Smooth muscle cell (in vitro differentiated cells): ENCODE results near the gene NRG2. TPM values are rescaled to one million over a fixed set of nuclear protein-coding genes. Genes with fewer than 3 reads are reported as not detected.

Experiments
- DNase-seq: peaks from one replicate; lab custom pipeline; 2025; ENCODE audit not compliant: unreplicated experiment; lab: John Stamatoyannopoulos, UW
- H2AFZ ChIP-seq: fragments of 200-600 bp; sonication (generic); 2 replicates; pipeline ENCODE4 v1.6.0; 2016; ENCODE audit warnings: antibody characterized with exemption, low read depth, mild to moderate bottlenecking
- H3F3A ChIP-seq: fragments of 200-600 bp; sonication (generic); 2 replicates; pipeline ENCODE4 v1.6.0; 2017; ENCODE audit warnings: antibody characterized with exemption, low read depth
- H3K27ac ChIP-seq: fragments of 200-600 bp; sonication (generic); 2 replicates; pipeline ENCODE4 v1.5.1; 2016; ENCODE audit warnings: low read depth, mild to moderate bottlenecking
- H3K27me3 ChIP-seq: fragments of 200-600 bp; sonication (generic); 2 replicates; pipeline ENCODE4 v1.6.1; 2016; ENCODE audit warnings: low read depth, mild to moderate bottlenecking
- H3K36me3 ChIP-seq: fragments of 200-600 bp; sonication (generic); 2 replicates; pipeline ENCODE4 v1.5.1; 2016; ENCODE audit warnings: low read depth
- H3K4me1 ChIP-seq: fragments of 200-600 bp; sonication (generic); 2 replicates; pipeline ENCODE4 v1.5.1; 2016; ENCODE audit warnings: low read depth
- H3K4me2 ChIP-seq: fragments of 200-600 bp; sonication (generic); 2 replicates; pipeline ENCODE4 v1.6.0; 2016; ENCODE audit warnings: mild to moderate bottlenecking
- H3K4me3 ChIP-seq: fragments of 200-600 bp; sonication (generic); 2 replicates; pipeline ENCODE4 v1.5.1; 2016; ENCODE audit warnings: mild to moderate bottlenecking
- H3K79me2 ChIP-seq: fragments of 200-600 bp; sonication (generic); 2 replicates; pipeline ENCODE4 v1.6.0; 2016; ENCODE audit warnings: low read depth, mild to moderate bottlenecking
- H3K9ac ChIP-seq: fragments of 200-600 bp; sonication (generic); 2 replicates; pipeline ENCODE4 v1.6.0; 2016; ENCODE audit warnings: low read depth
- H3K9me3 ChIP-seq: fragments of 200-600 bp; sonication (generic); replicated peaks from 2 replicates; pipeline ENCODE4 v1.5.1; 2016; ENCODE audit warnings: low read depth
- H4K20me1 ChIP-seq: fragments of 200-600 bp; sonication (generic); 2 replicates; pipeline ENCODE4 v1.6.0; 2016; ENCODE audit warnings: low read depth
- WGBS: methylation state at CpG from one replicate; pipeline ENCODE4 v1.1.7; 2016; ENCODE audit warnings: low lambda C conversion rate; 5-methylcytosine and 5-hydroxymethylcytosine counted together
- polyA plus RNA-seq: library from polyadenylated mRNA; unstranded; fragments of >200 nt; fragmentation: Nextera tagmentation; extraction: Ambion mirVana; gene quantifications from 2 replicates; pipeline ENCODE4 v1.2.1, GENCODE V29; 2016
- total RNA-seq: library from RNA; depleted of rRNA; stranded (reverse); fragments of >200 nt; gene quantifications from 2 replicates; pipeline ENCODE4 v1.2.3, GENCODE V29; 2014
- TF ChIP-seq, protein P1 (sequence below): fragments of 200-600 bp; sonication (generic); IDR thresholded peaks from 2 replicates; pipeline ENCODE4 v1.5.1; 2017; ENCODE audit warnings: borderline replicate concordance, mild to moderate bottlenecking, antibody characterized with exemption; ENCODE audit not compliant: insufficient read depth, poor library complexity, severe bottlenecking

The NRG2 gene
- total and polyA plus RNA-seq, 2 experiments from 2014 or later = 0.09 to 0.25 TPM

DNA sequence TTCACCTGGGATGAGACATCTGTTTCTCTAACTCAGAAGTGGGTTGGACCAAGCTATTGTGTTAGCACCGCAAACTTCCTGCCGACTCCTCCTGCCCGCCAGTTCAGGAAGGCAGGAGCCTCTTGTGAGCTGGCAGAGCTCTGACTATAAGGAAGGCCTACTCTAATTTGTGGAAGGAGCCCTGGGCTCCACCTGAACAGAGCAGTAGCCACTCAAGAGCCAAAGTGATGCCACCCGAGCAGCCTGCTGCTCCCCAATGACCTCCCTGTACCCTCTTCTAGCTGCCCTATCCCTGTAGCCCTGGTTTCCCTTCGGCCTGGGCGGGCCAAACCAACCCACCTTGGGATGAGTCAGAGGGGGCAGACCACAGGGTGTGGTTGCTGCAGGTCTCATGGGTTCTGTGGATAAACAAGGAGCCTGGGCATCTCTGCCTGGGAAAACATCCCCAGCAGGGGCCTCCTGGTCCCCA is 165.9 kb downstream of the NRG2 start:
- no peak overlapping the region for H3K9ac ChIP-seq
- no peaks in the 10 kb centered on the region for H3K27me3 ChIP-seq
- no peaks in the 10 kb centered on the region for H3F3A ChIP-seq
- H3K79me2 ChIP-seq = no peaks in the 10 kb centered on the region
- no peaks in the 10 kb centered on the region for H4K20me1 ChIP-seq
- TF ChIP-seq, protein P1, sequence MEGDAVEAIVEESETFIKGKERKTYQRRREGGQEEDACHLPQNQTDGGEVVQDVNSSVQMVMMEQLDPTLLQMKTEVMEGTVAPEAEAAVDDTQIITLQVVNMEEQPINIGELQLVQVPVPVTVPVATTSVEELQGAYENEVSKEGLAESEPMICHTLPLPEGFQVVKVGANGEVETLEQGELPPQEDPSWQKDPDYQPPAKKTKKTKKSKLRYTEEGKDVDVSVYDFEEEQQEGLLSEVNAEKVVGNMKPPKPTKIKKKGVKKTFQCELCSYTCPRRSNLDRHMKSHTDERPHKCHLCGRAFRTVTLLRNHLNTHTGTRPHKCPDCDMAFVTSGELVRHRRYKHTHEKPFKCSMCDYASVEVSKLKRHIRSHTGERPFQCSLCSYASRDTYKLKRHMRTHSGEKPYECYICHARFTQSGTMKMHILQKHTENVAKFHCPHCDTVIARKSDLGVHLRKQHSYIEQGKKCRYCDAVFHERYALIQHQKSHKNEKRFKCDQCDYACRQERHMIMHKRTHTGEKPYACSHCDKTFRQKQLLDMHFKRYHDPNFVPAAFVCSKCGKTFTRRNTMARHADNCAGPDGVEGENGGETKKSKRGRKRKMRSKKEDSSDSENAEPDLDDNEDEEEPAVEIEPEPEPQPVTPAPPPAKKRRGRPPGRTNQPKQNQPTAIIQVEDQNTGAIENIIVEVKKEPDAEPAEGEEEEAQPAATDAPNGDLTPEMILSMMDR = no peak
- no peak overlapping the region for H3K27ac ChIP-seq
- H3K36me3 ChIP-seq = no peaks in the 10 kb centered on the region
- 84% methylated on average over 6 of the region's 6 CpGs for WGBS
- no peak overlapping the region for H3K4me3 ChIP-seq
- H3K4me2 ChIP-seq = no peak overlapping the region
- no peak for DNase-seq
- no peaks in the 10 kb centered on the region for H3K9me3 ChIP-seq
- H2AFZ ChIP-seq = no peak overlapping the region
- no peaks in the 10 kb centered on the region for H3K4me1 ChIP-seq

GRCh38 chr5:139875957-139876356 is 167.1 kb downstream of the NRG2 start:
- no peak overlapping the region for H3K4me3 ChIP-seq
- no peaks in the 10 kb centered on the region for H3K79me2 ChIP-seq
- H3F3A ChIP-seq = no peaks in the 10 kb centered on the region
- H3K9me3 ChIP-seq = no peaks in the 10 kb centered on the region
- H3K4me2 ChIP-seq = no peak overlapping the region
- TF ChIP-seq, protein P1 = no peak
- DNase-seq = no peak
- H3K9ac ChIP-seq = no peak overlapping the region
- H3K4me1 ChIP-seq = no peaks in the 10 kb centered on the region
- H2AFZ ChIP-seq = no peak overlapping the region
- H3K27ac ChIP-seq = no peak overlapping the region
- no peaks in the 10 kb centered on the region for H3K36me3 ChIP-seq
- H3K27me3 ChIP-seq = no peaks in the 10 kb centered on the region
- 70% methylated on average over 2 of the region's 2 CpGs for WGBS
- H4K20me1 ChIP-seq = no peaks in the 10 kb centered on the region

DNA sequence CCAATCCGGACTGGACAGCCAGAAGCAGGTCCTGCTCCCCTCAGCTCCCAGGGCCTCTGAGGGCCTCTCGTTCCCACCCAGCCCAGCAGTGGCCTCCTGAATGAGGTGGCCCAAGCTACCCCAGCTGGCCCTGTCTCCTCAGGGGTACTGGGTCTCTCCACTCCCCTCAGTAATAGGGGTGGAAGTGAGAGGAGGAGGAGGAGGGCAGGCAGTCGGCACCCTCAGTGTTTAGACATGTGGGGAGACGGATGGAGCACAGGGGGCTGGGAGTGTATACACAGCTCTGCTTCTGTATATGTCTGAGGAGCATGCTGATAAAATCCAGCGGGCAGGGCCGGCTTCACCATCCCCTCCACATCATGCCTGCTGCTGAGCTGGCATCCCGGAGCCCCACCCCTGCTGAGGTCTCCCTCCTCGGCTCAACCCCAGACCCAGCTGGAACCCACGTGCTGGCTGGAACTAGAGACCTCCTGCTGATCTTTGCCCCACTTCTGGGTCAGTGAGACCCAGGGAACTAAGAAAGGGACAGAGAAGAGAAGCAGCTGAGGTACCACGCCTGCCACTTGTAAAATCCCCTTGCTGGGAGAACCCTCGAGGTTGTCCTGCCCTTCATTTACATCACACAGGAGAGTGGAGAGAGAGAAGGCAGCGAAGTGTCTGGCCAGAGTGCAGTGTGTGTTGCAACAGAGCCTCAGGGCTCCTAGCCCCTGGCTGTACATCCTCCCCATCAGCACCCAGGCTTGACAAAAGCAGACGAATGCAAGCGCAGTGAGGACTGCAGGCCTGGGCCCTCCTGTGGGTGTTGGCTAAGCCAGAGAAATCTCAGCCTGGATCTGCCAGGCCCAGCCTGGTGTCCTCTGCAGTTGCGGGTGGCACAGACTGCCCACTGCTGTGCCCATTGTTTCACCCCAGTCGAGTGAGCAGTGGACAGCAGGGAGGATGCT is 170.0 kb downstream of the NRG2 start:
- no peak overlapping the region for H2AFZ ChIP-seq
- no peaks in the 10 kb centered on the region for H3F3A ChIP-seq
- H4K20me1 ChIP-seq = no peaks in the 10 kb centered on the region
- 60% methylated on average over 16 of the region's 16 CpGs for WGBS
- H3K27me3 ChIP-seq = no peaks in the 10 kb centered on the region
- H3K27ac ChIP-seq = no peak overlapping the region
- no peak for DNase-seq
- no peaks in the 10 kb centered on the region for H3K36me3 ChIP-seq
- H3K4me1 ChIP-seq = no peaks in the 10 kb centered on the region
- H3K79me2 ChIP-seq = no peaks in the 10 kb centered on the region
- no peak overlapping the region for H3K4me3 ChIP-seq
- TF ChIP-seq, protein P1 = no peak
- no peaks in the 10 kb centered on the region for H3K9me3 ChIP-seq
- no peak overlapping the region for H3K4me2 ChIP-seq
- H3K9ac ChIP-seq = no peak overlapping the region
